Stimulated activated naive CD8-positive, alpha-beta T cell treated with anti-CD3 and anti-CD28 coated beads, Interleukin-15, Interleukin-2, amounts not matched to agents 100 ng/mL and 50 ng/mL, for 24 hours (primary cell): ENCODE results near the gene PSMB3.

ENCODE experiments used
- H3K27ac Mint-ChIP-seq: one replicate; pipeline ENCODE4 v1.8.0; 2021; ENCODE audit warnings: mild to moderate bottlenecking, mixed read lengths
- H3K27me3 Mint-ChIP-seq: one replicate; pipeline ENCODE4 v1.8.0; 2021; ENCODE audit warnings: mixed read lengths
- H3K36me3 Mint-ChIP-seq: one replicate; pipeline ENCODE4 v1.8.0; 2021; ENCODE audit warnings: low read depth, mixed read lengths
- H3K4me1 Mint-ChIP-seq: one replicate; pipeline ENCODE4 v1.8.0; 2021; ENCODE audit warnings: low read depth, mixed read lengths
- H3K4me3 Mint-ChIP-seq: one replicate; pipeline ENCODE4 v1.8.0; 2021; ENCODE audit warnings: mild to moderate bottlenecking, mixed read lengths
- H3K9me3 Mint-ChIP-seq: one replicate; pipeline ENCODE4 v1.8.0; 2021; ENCODE audit warnings: mixed read lengths

Gene PSMB3

DNA sequence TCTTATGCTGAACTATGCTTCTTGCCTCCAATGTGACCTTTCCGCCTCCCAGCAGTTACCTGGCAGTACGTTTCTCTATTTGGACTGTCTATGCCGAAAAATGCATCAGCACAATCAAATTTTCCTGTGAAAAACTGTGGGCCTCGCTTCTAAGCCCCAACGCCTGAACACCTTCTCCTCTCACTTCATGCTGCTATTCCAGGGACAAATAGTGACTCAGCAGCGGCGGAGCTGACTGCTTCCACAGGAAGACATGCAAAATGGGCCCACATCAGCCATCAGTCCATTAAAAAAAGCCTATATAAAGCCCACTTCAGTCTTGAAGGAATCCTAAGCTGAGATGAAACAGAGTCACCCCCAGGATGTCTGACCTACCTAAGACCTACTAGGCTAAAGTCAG, 57.3 kb downstream of the PSMB3 start:
- Mint-ChIP-seq H3K36me3 (peaks cover 45% of the 10 kb centered on the region), H3K27ac (no peak overlapping the region), H3K27me3 (no peaks in the 10 kb centered on the region), H3K4me1 (no peaks in the 10 kb centered on the region), H3K4me3 (no peak overlapping the region), H3K9me3 (no peaks in the 10 kb centered on the region)
